ES-I3 (cell line): ENCODE data around the gene TMEM109.

ENCODE experiments used
- H3K36me3 ChIP-seq: 2 replicates; pipeline ENCODE4 v1.6.1; 2013; ENCODE audit warnings: mild to moderate bottlenecking, low read length, control low read depth, moderate library complexity; ENCODE audit not compliant: insufficient read depth
- H3K4me1 ChIP-seq: 2 replicates; pipeline ENCODE4 v1.6.1; 2013; ENCODE audit warnings: mild to moderate bottlenecking, control low read depth, low read length; ENCODE audit not compliant: insufficient read depth
- H3K9ac ChIP-seq: 2 replicates; pipeline ENCODE4 v1.6.1; 2013; ENCODE audit warnings: low read depth, mild to moderate bottlenecking, low read length, moderate library complexity
- H3K9me3 ChIP-seq: 2 replicates; pipeline ENCODE4 v1.6.1; 2013; ENCODE audit warnings: mild to moderate bottlenecking, low read length, moderate library complexity; ENCODE audit not compliant: control insufficient read depth, insufficient read depth

TMEM109 gene

GRCh38 chr11:60913793-60914632 is at the start of gene TMEM109:
Gene TMEM109, plus strand, starts transcription at chr11:60914158. Its CDS starts 5,536 bp downstream, at chr11:60919694.
- Histone ChIP-seq H3K36me3 (no peaks in the 10 kb centered on the region), H3K9ac (peak within 1 kb of the TSS; percentile 87), H3K9me3 (no peaks in the 10 kb centered on the region), H3K4me1 (peaks cover 17% of the 10 kb centered on the region)

- Histone ChIP-seq H3K36me3 (no peaks in the 10 kb centered on the region), H3K9ac (no peak overlapping the region), H3K9me3 (no peaks in the 10 kb centered on the region), H3K4me1 (no peaks in the 10 kb centered on the region)
These were observed 49.0 kb upstream of the TMEM109 start for GRCh38 chr11:60864856-60865513.

- no peaks in the 10 kb centered on the region for H3K9me3 ChIP-seq
- no peak within 1 kb of the TSS for H3K9ac ChIP-seq
- H3K4me1 ChIP-seq, result no peaks in the 10 kb centered on the region
- H3K36me3 ChIP-seq, result no peaks in the 10 kb centered on the region
These were observed 46.8 kb upstream of the TMEM109 start, which contains the start of gene ZP1 for GRCh38 chr11:60866911-60867870. Gene ZP1, plus strand, starts transcription at chr11:60867542. Its CDS starts 20 bp downstream, at chr11:60867562.

- H3K9ac ChIP-seq, result no peak overlapping the region
- H3K4me1 ChIP-seq, result peaks cover 7% of the 10 kb centered on the region; the same call in 1 of the 2 replicates
- H3K36me3 ChIP-seq, result no peaks in the 10 kb centered on the region
- H3K9me3 ChIP-seq, result no peaks in the 10 kb centered on the region
These were observed 45.9 kb upstream of the TMEM109 start for GRCh38 chr11:60867871-60868681.

- Histone ChIP-seq H3K36me3 (no peaks in the 10 kb centered on the region), H3K4me1 (peaks cover 12% of the 10 kb centered on the region; the same call in 1 of the 2 replicates), H3K9me3 (no peaks in the 10 kb centered on the region), H3K9ac (no peak overlapping the region)
These were observed 45.1 kb upstream of the TMEM109 start for GRCh38 chr11:60868682-60869450.

GRCh38 chr11:60869451-60869825 is 44.5 kb upstream of the TMEM109 start:
- peaks cover 12% of the 10 kb centered on the region; the same call in 1 of the 2 replicates for H3K4me1 ChIP-seq
- H3K36me3 ChIP-seq, result no peaks in the 10 kb centered on the region
- H3K9me3 ChIP-seq, result no peaks in the 10 kb centered on the region
- H3K9ac ChIP-seq, result no peak overlapping the region

GRCh38 chr11:60870276-60870675 is 43.7 kb upstream of the TMEM109 start:
- no peaks in the 10 kb centered on the region for H3K36me3 ChIP-seq
- no peak overlapping the region for H3K9ac ChIP-seq
- H3K9me3 ChIP-seq, result no peaks in the 10 kb centered on the region

GRCh38 chr11:60870733-60871377 is 43.1 kb upstream of the TMEM109 start:
- H3K9ac ChIP-seq, result no peak overlapping the region
- H3K9me3 ChIP-seq, result no peaks in the 10 kb centered on the region
- peaks cover 12% of the 10 kb centered on the region; the same call in 1 of the 2 replicates for H3K4me1 ChIP-seq
- H3K36me3 ChIP-seq, result no peaks in the 10 kb centered on the region

More at GRCh38 chr11:60870276-60870675, 43.7 kb upstream of the TMEM109 start:
- H3K4me1 ChIP-seq, result peaks cover 12% of the 10 kb centered on the region; the same call in 1 of the 2 replicates

- H3K9ac ChIP-seq, result no peak overlapping the region
- H3K9me3 ChIP-seq, result no peaks in the 10 kb centered on the region
- peaks cover 12% of the 10 kb centered on the region; the same call in 1 of the 2 replicates for H3K4me1 ChIP-seq
- no peaks in the 10 kb centered on the region for H3K36me3 ChIP-seq
These were observed 42.4 kb upstream of the TMEM109 start for GRCh38 chr11:60871378-60872061.

GRCh38 chr11:60872124-60872960 is 41.6 kb upstream of the TMEM109 start:
- no peak overlapping the region for H3K9ac ChIP-seq
- peaks cover 12% of the 10 kb centered on the region; the same call in 1 of the 2 replicates for H3K4me1 ChIP-seq
- H3K36me3 ChIP-seq, result no peaks in the 10 kb centered on the region
- no peaks in the 10 kb centered on the region for H3K9me3 ChIP-seq

GRCh38 chr11:60872961-60873524 is 40.9 kb upstream of the TMEM109 start:
- Histone ChIP-seq H3K9me3 (no peaks in the 10 kb centered on the region), H3K36me3 (no peaks in the 10 kb centered on the region), H3K9ac (no peak overlapping the region), H3K4me1 (peaks cover 12% of the 10 kb centered on the region; the same call in 1 of the 2 replicates)
